Skin epidermis (tissue), 12 donors: ENCODE results near the gene KLHL35.
"Not testable (repeated sequence)": the region's sequence is repeated elsewhere in the genome, so short reads cannot be mapped to it uniquely, and the experiment has no call there.

ENCODE experiments used
- H3K27ac ChIP-seq, 21 experiments: fragments of 200-600 bp; sonication (generic) in 11 of 21; one replicate each; pipeline ENCODE4 v1.5.0; 2020; ENCODE audit warnings: mild to moderate bottlenecking in 3 of 21, inconsistent platforms in 2 of 21, moderate library complexity in 2 of 21
- H3K4me3 ChIP-seq, 7 experiments: fragments of 200-600 bp; sonication (generic) in 2 of 7; one replicate each; pipeline ENCODE4 v1.5.0; 2020; ENCODE audit warnings: inconsistent platforms in 2 of 7, mild to moderate bottlenecking in 2 of 7, moderate library complexity in 1 of 7

The KLHL35 gene

GRCh38 chr11:75429641-75429901, 3.4 kb downstream of the KLHL35 start:
- Histone ChIP-seq H3K4me3 (peak overlapping the region in 5 of 7 experiments; percentile 30 to 47 (median 42)), H3K27ac (peak overlapping the region in 1 of 21 experiments; percentile 14)

- no peak overlapping the region for H3K27ac ChIP-seq
- peak overlapping the region in 1 of 7 experiments; percentile 42 for H3K4me3 ChIP-seq
These were observed 3.9 kb downstream of the KLHL35 start for GRCh38 chr11:75428989-75429640.

GRCh38 chr11:75428281-75428724, 4.7 kb downstream of the KLHL35 start:
- H3K27ac ChIP-seq = peak overlapping the region in 3 of 21 experiments; percentile 6 to 49 (median 13)
- H3K4me3 ChIP-seq = peak overlapping the region in 6 of 7 experiments; percentile 4 to 37 (median 16)

GRCh38 chr11:75427181-75427580, 5.8 kb downstream of the KLHL35 start:
- no peak overlapping the region for H3K27ac ChIP-seq
- H3K4me3 ChIP-seq = no peak overlapping the region

GRCh38 chr11:75426720-75427086, 6.3 kb downstream of the KLHL35 start:
- H3K4me3 ChIP-seq = no peak overlapping the region

GRCh38 chr11:75425422-75425821, 7.6 kb downstream of the KLHL35 start:
- Histone ChIP-seq H3K4me3 (no peak overlapping the region), H3K27ac (no peak overlapping the region)

More at GRCh38 chr11:75426720-75427086, 6.3 kb downstream of the KLHL35 start:
- H3K27ac ChIP-seq = no peak overlapping the region

GRCh38 chr11:75424396-75424795, 8.6 kb downstream of the KLHL35 start:
- Histone ChIP-seq H3K27ac (no peak overlapping the region), H3K4me3 (no peak overlapping the region)

GRCh38 chr11:75423721-75424120, 9.3 kb downstream of the KLHL35 start:
- H3K4me3 ChIP-seq = no peak overlapping the region
- no peak overlapping the region for H3K27ac ChIP-seq

- Histone ChIP-seq H3K4me3 (no peak overlapping the region), H3K27ac (no peak overlapping the region)
These were observed 10.5 kb downstream of the KLHL35 start for GRCh38 chr11:75422248-75423231.

GRCh38 chr11:75421902-75422247, 11.1 kb downstream of the KLHL35 start:
- Histone ChIP-seq H3K27ac (no peak overlapping the region), H3K4me3 (no peak overlapping the region)

- no peak overlapping the region for H3K27ac ChIP-seq
- no peak overlapping the region for H3K4me3 ChIP-seq
These were observed 11.9 kb downstream of the KLHL35 start for GRCh38 chr11:75421035-75421602.

GRCh38 chr11:75420224-75421034, 12.6 kb downstream of the KLHL35 start:
- no peak overlapping the region for H3K4me3 ChIP-seq
- H3K27ac ChIP-seq = no peak overlapping the region

GRCh38 chr11:75413864-75414263, 19.1 kb downstream of the KLHL35 start:
- no peak overlapping the region for H3K4me3 ChIP-seq

GRCh38 chr11:75413146-75413545, 19.9 kb downstream of the KLHL35 start:
- H3K4me3 ChIP-seq, H3K27ac ChIP-seq: not testable (repeated sequence)

More at GRCh38 chr11:75413864-75414263, 19.1 kb downstream of the KLHL35 start:
- no peak overlapping the region for H3K27ac ChIP-seq

GRCh38 chr11:75409971-75410370, 23.0 kb downstream of the KLHL35 start:
- H3K27ac ChIP-seq, H3K4me3 ChIP-seq: not testable (repeated sequence)

- no peak overlapping the region for H3K27ac ChIP-seq
These were observed 24.1 kb downstream of the KLHL35 start for GRCh38 chr11:75408957-75409219.

GRCh38 chr11:75406338-75406777, 26.6 kb downstream of the KLHL35 start:
- H3K4me3 ChIP-seq = no peak overlapping the region
- no peak overlapping the region for H3K27ac ChIP-seq

More at GRCh38 chr11:75408957-75409219, 24.1 kb downstream of the KLHL35 start:
- H3K4me3 ChIP-seq = no peak overlapping the region

GRCh38 chr11:75403983-75404658, 28.9 kb downstream of the KLHL35 start:
- no peak overlapping the region for H3K4me3 ChIP-seq
- no peak overlapping the region for H3K27ac ChIP-seq

- Histone ChIP-seq H3K27ac (no peak overlapping the region), H3K4me3 (no peak overlapping the region)
These were observed 30.0 kb downstream of the KLHL35 start for GRCh38 chr11:75403037-75403436.
